ENCODE results near the gene ZNF32. TPM values are rescaled to one million over a fixed set of nuclear protein-coding genes. Genes with fewer than 3 reads are reported as not detected.

The ZNF32 gene
- polyA plus RNA-seq, 6 donors from 2014 or later, result 68.9 to 135 (median 83.1) TPM

GRCh38 chr10:43676331-43676730, 27.6 kb upstream of the ZNF32 start:
- no peak for DNase-seq
- ATAC-seq (ENCODE audit: low read depth in 2 of 2), result no peak

DNA sequence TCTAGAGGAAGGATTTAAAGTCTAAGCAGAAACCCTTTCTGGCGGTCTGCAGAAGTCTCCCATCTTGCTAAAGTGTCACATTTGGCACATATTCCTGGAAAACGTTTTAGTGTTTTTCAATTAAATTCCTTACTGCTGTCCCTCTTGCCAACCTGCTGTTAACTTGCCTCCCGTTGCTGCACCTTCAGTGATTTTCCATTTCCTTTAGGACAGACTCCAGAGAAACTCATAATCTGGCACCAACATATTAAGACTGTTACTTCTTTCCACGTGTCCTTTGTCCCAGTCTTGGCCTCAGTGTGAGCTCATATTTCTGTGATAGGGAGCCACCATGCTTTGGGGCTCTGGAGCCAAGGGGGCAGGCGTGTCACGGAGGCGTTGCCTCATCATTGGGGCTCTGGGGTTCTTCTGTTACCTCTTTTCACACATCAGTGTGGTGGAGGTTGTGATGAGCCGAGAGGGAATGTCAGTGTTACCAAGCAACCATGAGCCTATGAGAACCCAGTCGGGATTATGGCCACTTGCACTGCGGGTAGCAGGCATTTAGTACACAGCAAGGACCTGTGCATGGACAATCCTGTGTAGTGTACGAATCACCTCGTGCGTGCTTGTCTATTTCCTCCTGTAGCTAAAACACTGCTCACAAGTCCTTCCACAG, 26.0 kb upstream of the ZNF32 start:
- Mint-ChIP-seq H3K9me3 (no peaks in the 10 kb centered on the region), H3K36me3 (no peaks in the 10 kb centered on the region), H3K4me3 (no peak overlapping the region), H3K27me3 (peaks cover 30 to 42% (median 42%) of the 10 kb centered on the region in 3 donors), H3K27ac (peak overlapping the region in 1 of 6 donors; percentile 5), H3K4me1 (peaks cover 0 to 6% (median 4%) of the 10 kb centered on the region in 3 donors)
- DNase-seq (no peak), ATAC-seq (ENCODE audit: low read depth in 2 of 2) (no peak)

More at GRCh38 chr10:43676331-43676730, 27.6 kb upstream of the ZNF32 start:
- Mint-ChIP-seq H3K27me3 (peaks cover 27 to 42% (median 34%) of the 10 kb centered on the region in 3 donors), H3K9me3 (no peaks in the 10 kb centered on the region), H3K4me3 (no peak overlapping the region), H3K36me3 (no peaks in the 10 kb centered on the region), H3K4me1 (peaks cover 0 to 5% (median 4%) of the 10 kb centered on the region in 3 donors), H3K27ac (no peak overlapping the region)

GRCh38 chr10:43673471-43673870, 24.8 kb upstream of the ZNF32 start:
- ATAC-seq (ENCODE audit: low read depth in 2 of 2), result no peak
- H3K4me1 Mint-ChIP-seq, result peaks cover 0 to 6% (median 6%) of the 10 kb centered on the region in 3 donors
- H3K36me3 Mint-ChIP-seq, result peaks cover 0 to 4% of the 10 kb centered on the region in 2 donors
- no peak for DNase-seq
- peaks cover 32 to 47% (median 45%) of the 10 kb centered on the region in 3 donors for H3K27me3 Mint-ChIP-seq
- H3K4me3 Mint-ChIP-seq, result no peak overlapping the region
- no peak overlapping the region for H3K27ac Mint-ChIP-seq
- H3K9me3 Mint-ChIP-seq, result no peaks in the 10 kb centered on the region

DNA sequence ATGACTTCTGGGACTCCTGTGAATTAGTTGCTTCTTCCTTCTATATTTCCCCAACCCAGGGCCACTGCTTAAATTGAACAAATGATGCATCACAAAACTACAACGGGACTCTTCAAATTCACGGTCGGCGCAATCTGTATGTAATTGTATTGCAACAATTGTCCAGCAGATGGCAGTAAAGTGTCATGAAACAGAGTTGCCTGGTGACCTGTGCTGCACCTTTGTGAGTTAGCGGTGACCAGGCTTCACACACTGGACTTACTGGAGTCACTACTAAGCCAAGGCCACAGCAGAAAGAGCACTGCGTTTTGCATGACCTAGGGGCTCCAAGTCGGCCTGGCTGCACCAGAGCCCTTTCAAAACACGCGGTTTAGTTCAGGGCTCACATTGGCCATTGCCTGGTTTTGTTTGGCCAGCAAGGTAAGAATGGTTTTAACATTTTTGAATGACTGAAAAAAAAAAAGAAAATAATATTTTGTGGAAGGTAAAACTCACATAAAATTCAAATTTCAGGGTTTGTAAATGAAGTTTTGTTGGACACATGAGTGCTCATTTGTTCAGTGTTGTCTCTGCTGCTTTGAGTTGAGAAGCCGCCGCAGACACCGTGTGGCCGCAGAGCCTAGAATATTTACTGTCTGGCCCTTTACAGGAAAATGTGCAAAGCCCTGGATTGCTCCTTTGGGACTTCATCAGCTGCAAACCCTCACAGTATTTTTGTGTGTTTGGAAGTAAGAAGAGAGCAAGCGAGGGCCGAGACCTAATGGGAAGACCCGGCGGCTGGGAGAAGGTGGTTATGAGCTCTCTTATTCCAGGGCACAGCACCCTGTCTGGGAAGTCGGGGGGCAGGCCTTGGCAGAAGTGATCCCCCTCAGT, 23.2 kb upstream of the ZNF32 start:
- ATAC-seq (ENCODE audit: low read depth in 2 of 2), result peak; percentile 35 to 57
- H3K9me3 Mint-ChIP-seq, result no peaks in the 10 kb centered on the region
- H3K27ac Mint-ChIP-seq, result peak overlapping the region in 1 of 6 donors; percentile 0
- H3K36me3 Mint-ChIP-seq, result peaks cover 0 to 8% of the 10 kb centered on the region in 2 donors
- H3K4me1 Mint-ChIP-seq, result peaks cover 0 to 9% (median 7%) of the 10 kb centered on the region in 3 donors
- H3K27me3 Mint-ChIP-seq, result peaks cover 36 to 57% (median 49%) of the 10 kb centered on the region in 3 donors
- H3K4me3 Mint-ChIP-seq, result no peak overlapping the region
- peak; percentile 35 for DNase-seq

GRCh38 chr10:43669386-43669785, 20.7 kb upstream of the ZNF32 start:
- peaks cover 41 to 82% (median 74%) of the 10 kb centered on the region in 3 donors for H3K27me3 Mint-ChIP-seq
- H3K27ac Mint-ChIP-seq, result no peak overlapping the region
- no peak for ATAC-seq (ENCODE audit: low read depth in 2 of 2)
- H3K36me3 Mint-ChIP-seq, result peaks cover 0 to 8% of the 10 kb centered on the region in 2 donors
- no peak overlapping the region for H3K4me3 Mint-ChIP-seq
- H3K9me3 Mint-ChIP-seq, result peaks cover 0 to 3% (median 0%) of the 10 kb centered on the region in 7 donors
- peaks cover 0 to 13% (median 7%) of the 10 kb centered on the region in 3 donors for H3K4me1 Mint-ChIP-seq
- no peak for DNase-seq

DNA sequence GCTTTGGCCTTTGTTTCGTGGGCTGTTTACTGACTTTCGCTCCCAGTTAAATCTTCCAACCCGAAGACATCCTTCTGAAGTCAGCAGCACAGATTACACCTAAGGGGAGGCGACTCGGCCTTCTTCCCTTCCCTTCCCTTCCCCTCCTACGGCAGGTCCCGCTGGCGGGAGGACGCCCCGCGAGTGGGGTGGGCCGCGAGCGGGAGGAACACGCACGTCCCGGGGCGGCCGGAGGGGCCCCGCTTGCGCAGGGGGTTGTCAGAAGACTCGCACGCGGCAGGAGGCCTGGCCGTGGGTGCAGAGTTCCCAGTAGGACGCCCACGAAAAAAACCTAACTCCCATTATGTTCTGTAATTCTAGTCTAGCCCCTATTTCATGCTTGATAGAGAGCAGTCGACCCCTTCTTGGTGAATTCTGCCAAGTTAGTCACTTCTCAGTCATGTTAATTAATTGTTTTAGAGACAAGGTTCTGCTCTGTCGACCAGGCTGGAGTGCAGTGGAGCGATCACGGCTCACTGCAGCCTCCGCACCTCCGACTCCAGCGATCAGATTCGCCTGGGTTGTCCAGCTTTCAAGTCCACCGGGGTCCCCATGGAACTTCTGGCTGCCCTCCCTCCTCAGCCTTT, 19.2 kb upstream of the ZNF32 start:
- Mint-ChIP-seq H3K36me3 (peaks cover 5 to 13% of the 10 kb centered on the region in 2 donors), H3K4me1 (peaks cover 0 to 13% (median 7%) of the 10 kb centered on the region in 3 donors), H3K27me3 (peaks cover 34 to 82% (median 73%) of the 10 kb centered on the region in 3 donors), H3K4me3 (peak overlapping the region in 1 of 8 donors; percentile 37), H3K9me3 (peaks cover 0 to 9% (median 7%) of the 10 kb centered on the region in 7 donors), H3K27ac (peak overlapping the region in 1 of 6 donors; percentile 54)
- DNase-seq (no peak), ATAC-seq (ENCODE audit: low read depth in 2 of 2) (no peak)

GRCh38 chr10:43667317-43667731, 18.6 kb upstream of the ZNF32 start:
- Mint-ChIP-seq H3K27me3 (peaks cover 34 to 83% (median 72%) of the 10 kb centered on the region in 3 donors), H3K36me3 (peaks cover 5 to 17% of the 10 kb centered on the region in 2 donors), H3K27ac (no peak overlapping the region), H3K4me1 (peaks cover 0 to 13% (median 7%) of the 10 kb centered on the region in 3 donors), H3K4me3 (no peak overlapping the region), H3K9me3 (peaks cover 0 to 10% (median 8%) of the 10 kb centered on the region in 7 donors)
- ATAC-seq (ENCODE audit: low read depth in 2 of 2) (no peak), DNase-seq (no peak)

DNA sequence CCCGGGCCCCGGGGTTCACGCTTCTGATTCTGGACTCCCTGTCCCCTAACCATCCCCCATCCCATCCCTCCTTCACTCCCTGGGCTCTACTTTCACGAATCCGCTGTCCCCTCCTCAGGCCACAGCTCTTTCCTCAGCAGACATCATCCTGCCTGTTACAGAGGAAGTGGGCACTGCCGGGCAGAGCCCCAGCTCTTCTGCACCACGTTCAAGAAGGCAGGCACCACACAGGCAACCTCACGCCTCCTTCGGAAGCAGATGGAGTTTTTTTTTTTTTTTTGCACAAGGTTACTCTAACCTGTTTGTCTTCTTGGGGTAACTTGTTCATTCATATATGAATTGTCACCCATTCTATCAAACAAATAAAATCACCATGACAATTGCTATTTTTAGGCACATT, 17.9 kb upstream of the ZNF32 start:
- peaks cover 37 to 83% (median 68%) of the 10 kb centered on the region in 3 donors for H3K27me3 Mint-ChIP-seq
- no peak overlapping the region for H3K4me3 Mint-ChIP-seq
- DNase-seq, result no peak
- H3K36me3 Mint-ChIP-seq, result peaks cover 5 to 17% of the 10 kb centered on the region in 2 donors
- ATAC-seq (ENCODE audit: low read depth in 2 of 2), result no peak
- peaks cover 0 to 16% (median 8%) of the 10 kb centered on the region in 7 donors for H3K9me3 Mint-ChIP-seq
- H3K27ac Mint-ChIP-seq, result no peak overlapping the region
- peaks cover 0 to 11% (median 6%) of the 10 kb centered on the region in 3 donors for H3K4me1 Mint-ChIP-seq

DNA sequence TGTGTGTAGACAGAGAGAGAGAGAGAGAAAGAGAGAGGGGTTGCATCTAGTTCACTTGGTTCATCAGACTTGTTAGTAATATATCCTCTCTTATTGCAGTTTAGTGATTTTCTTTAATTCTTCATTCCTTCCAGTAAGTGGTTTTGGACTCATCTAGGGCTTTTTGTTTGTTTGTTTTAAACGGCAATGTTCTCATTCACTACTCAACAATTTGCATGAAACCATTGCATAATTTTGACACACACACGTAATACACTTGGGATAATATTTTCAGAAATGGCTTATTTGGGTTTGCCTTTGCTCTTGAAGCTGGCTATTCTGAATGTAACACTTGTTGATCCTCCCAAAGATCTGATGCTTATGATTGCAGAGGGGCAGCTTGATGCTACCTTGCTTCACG, 16.4 kb upstream of the ZNF32 start:
- no peak overlapping the region for H3K27ac Mint-ChIP-seq
- H3K9me3 Mint-ChIP-seq, result peaks cover 0 to 16% (median 8%) of the 10 kb centered on the region in 7 donors
- H3K4me3 Mint-ChIP-seq, result no peak overlapping the region
- peaks cover 0 to 8% (median 4%) of the 10 kb centered on the region in 3 donors for H3K4me1 Mint-ChIP-seq
- peaks cover 33 to 76% (median 58%) of the 10 kb centered on the region in 3 donors for H3K27me3 Mint-ChIP-seq
- H3K36me3 Mint-ChIP-seq, result peaks cover 5 to 17% of the 10 kb centered on the region in 2 donors
- DNase-seq, result no peak
- ATAC-seq (ENCODE audit: low read depth in 2 of 2), result no peak

- H3K36me3 Mint-ChIP-seq, result peaks cover 4 to 7% of the 10 kb centered on the region in 2 donors
- no peak for ATAC-seq (ENCODE audit: low read depth in 2 of 2)
- peaks cover 0 to 10% (median 5%) of the 10 kb centered on the region in 7 donors for H3K9me3 Mint-ChIP-seq
- no peak overlapping the region for H3K27ac Mint-ChIP-seq
- no peak for DNase-seq
- H3K27me3 Mint-ChIP-seq, result peaks cover 27 to 48% (median 35%) of the 10 kb centered on the region in 3 donors
- H3K4me3 Mint-ChIP-seq, result no peak overlapping the region
- H3K4me1 Mint-ChIP-seq, result no peaks in the 10 kb centered on the region
Measured at GRCh38 chr10:43658227-43658626, 9.5 kb upstream of the ZNF32 start.

DNA sequence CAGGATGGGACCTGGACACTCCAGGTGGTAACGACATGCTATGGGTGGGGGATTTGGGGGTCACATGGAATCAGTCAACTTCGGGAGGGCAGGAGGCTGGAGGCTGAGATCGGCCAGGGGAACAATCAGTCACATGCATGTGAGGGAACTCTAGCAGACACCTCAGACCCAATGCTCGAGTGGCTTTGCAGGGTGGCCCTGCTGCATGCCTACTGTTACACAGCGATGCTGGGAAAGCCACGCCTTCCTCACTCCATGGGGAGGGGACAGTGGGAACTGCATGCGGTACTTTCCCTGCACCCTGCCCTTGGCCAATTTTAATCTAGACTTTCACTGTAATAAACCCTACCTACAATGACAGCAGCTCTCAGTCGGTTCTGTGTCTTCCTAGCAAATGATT, 6.6 kb upstream of the ZNF32 start:
- H3K4me1 Mint-ChIP-seq, result no peaks in the 10 kb centered on the region
- no peaks in the 10 kb centered on the region for H3K36me3 Mint-ChIP-seq
- no peaks in the 10 kb centered on the region for H3K9me3 Mint-ChIP-seq
- no peak overlapping the region for H3K27ac Mint-ChIP-seq
- H3K27me3 Mint-ChIP-seq, result peaks cover 22 to 41% (median 34%) of the 10 kb centered on the region in 3 donors
- no peak for ATAC-seq (ENCODE audit: low read depth in 2 of 2)
- no peak for DNase-seq
- H3K4me3 Mint-ChIP-seq, result peak overlapping the region in 1 of 8 donors; percentile 25

DNA sequence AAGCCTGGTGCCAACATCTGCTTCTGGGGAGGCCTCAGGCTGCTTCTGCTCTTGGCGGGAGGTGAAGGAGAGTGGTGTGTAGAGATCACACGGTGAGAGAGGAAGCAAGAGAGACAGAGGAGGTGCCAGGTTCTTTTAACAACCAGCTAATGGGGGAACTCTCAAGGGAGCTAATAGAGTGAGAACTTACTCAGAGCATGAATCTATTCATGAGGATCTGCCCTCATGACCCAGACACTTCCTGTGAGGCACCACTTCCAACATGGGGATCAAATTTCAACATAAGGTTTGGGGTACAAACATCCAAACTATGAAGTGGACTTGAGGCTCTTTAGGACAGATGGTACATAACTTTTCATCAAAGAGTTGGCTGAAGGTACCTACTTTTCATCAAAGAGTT, 5.1 kb upstream of the ZNF32 start:
- Mint-ChIP-seq H3K4me1 (peaks cover 8 to 10% (median 9%) of the 10 kb centered on the region in 3 donors), H3K9me3 (no peaks in the 10 kb centered on the region)

GRCh38 chr10:43649185-43649523, 473 bp upstream of the ZNF32 start:
- Mint-ChIP-seq H3K36me3 (peaks cover 21 to 25% of the 10 kb centered on the region in 2 donors), H3K4me3 (peak overlapping the region; percentile 89 to 99 (median 96)), H3K27ac (peak overlapping the region in 3 of 6 donors; percentile 76 to 94 (median 80)), H3K27me3 (peaks cover 4 to 18% (median 4%) of the 10 kb centered on the region in 3 donors), H3K4me1 (peaks cover 12 to 24% (median 22%) of the 10 kb centered on the region in 3 donors), H3K9me3 (peaks cover 8 to 27% (median 21%) of the 10 kb centered on the region in 7 donors)
- ATAC-seq (ENCODE audit: low read depth in 2 of 2), result no peak
- no peak for DNase-seq

More for the DNA sequence above, 5.1 kb upstream of the ZNF32 start:
- Mint-ChIP-seq H3K4me3 (no peak overlapping the region), H3K27ac (peak overlapping the region in 1 of 6 donors; percentile 9), H3K36me3 (no peaks in the 10 kb centered on the region), H3K27me3 (peaks cover 15 to 36% (median 23%) of the 10 kb centered on the region in 3 donors)
- DNase-seq (no peak), ATAC-seq (ENCODE audit: low read depth in 2 of 2) (no peak)

Data from naive B cell (primary cell).